ENCODE data around the gene SLIT3.

SLIT3 gene

GRCh38 chr5:169049712-169050111 is 251.2 kb downstream of the SLIT3 start:
- no peaks in the 10 kb centered on the region for H3K9me3 Mint-ChIP-seq

GRCh38 chr5:169048181-169049125 is 252.5 kb downstream of the SLIT3 start:
- no peaks in the 10 kb centered on the region for H3K36me3 Mint-ChIP-seq (ENCODE audit: low read depth)
- no peak overlapping the region for H3K4me3 Mint-ChIP-seq
- TF ChIP-seq CTCF (IDR thresholded peaks at IDR 0.05; ENCODE audit: unreplicated experiment in 3 of 3): no peak
- H3K4me1 Mint-ChIP-seq: peaks cover 38% of the 10 kb centered on the region
- no peaks in the 10 kb centered on the region for H3K9me3 Mint-ChIP-seq
- peaks cover 5% of the 10 kb centered on the region for H3K27me3 Mint-ChIP-seq (ENCODE audit: low read depth)
- peak overlapping the region in 1 of 3 experiments; percentile 47 for H3K27ac Mint-ChIP-seq

More at GRCh38 chr5:169049712-169050111, 251.2 kb downstream of the SLIT3 start:
- H3K27ac Mint-ChIP-seq: peak overlapping the region; percentile 20 to 90 (median 88)
- no peak overlapping the region for H3K4me3 Mint-ChIP-seq
- H3K27me3 Mint-ChIP-seq (ENCODE audit: low read depth): peaks cover 5% of the 10 kb centered on the region
- H3K36me3 Mint-ChIP-seq (ENCODE audit: low read depth): no peaks in the 10 kb centered on the region
- TF ChIP-seq CTCF (IDR thresholded peaks at IDR 0.05; ENCODE audit: unreplicated experiment in 3 of 3): no peak
- peaks cover 45% of the 10 kb centered on the region for H3K4me1 Mint-ChIP-seq

DNA sequence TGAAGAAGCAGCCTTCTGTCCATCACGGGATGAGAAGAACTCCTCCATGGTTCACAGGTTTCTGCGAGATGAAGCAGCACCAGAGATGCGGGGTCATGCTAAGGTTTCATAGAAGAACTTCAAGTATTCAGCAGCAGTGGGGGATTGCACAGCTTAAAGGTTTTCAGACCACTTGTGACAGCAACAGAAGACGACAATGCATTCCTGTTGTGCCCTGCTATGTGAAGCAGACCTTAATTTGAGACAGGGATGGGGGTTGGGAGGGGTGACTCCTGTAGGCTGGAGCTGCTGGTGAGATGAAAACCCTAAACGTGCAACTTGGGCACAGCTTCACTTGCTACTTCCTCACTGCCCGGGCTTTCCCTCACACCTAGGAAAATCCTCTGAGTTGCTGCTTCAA is 256.0 kb downstream of the SLIT3 start:
- Mint-ChIP-seq H3K27me3 (ENCODE audit: low read depth) (no peaks in the 10 kb centered on the region), H3K9me3 (no peaks in the 10 kb centered on the region), H3K4me1 (peaks cover 9% of the 10 kb centered on the region), H3K4me3 (no peak overlapping the region), H3K27ac (no peak overlapping the region), H3K36me3 (ENCODE audit: low read depth) (no peaks in the 10 kb centered on the region)
- no peak for TF ChIP-seq CTCF (IDR thresholded peaks at IDR 0.05; ENCODE audit: unreplicated experiment in 3 of 3)

GRCh38 chr5:169041180-169041579 is 259.8 kb downstream of the SLIT3 start:
- no peak overlapping the region for H3K27ac Mint-ChIP-seq
- H3K9me3 Mint-ChIP-seq: no peaks in the 10 kb centered on the region
- peaks cover 4% of the 10 kb centered on the region for H3K27me3 Mint-ChIP-seq (ENCODE audit: low read depth)

GRCh38 chr5:169039592-169039991 is 261.3 kb downstream of the SLIT3 start:
- no peak overlapping the region for H3K27ac Mint-ChIP-seq
- no peak overlapping the region for H3K4me3 Mint-ChIP-seq
- TF ChIP-seq CTCF (IDR thresholded peaks at IDR 0.05; ENCODE audit: unreplicated experiment in 3 of 3): no peak
- peaks cover 3% of the 10 kb centered on the region for H3K9me3 Mint-ChIP-seq
- peaks cover 8% of the 10 kb centered on the region for H3K36me3 Mint-ChIP-seq (ENCODE audit: low read depth)
- H3K4me1 Mint-ChIP-seq: peaks cover 21% of the 10 kb centered on the region
- H3K27me3 Mint-ChIP-seq (ENCODE audit: low read depth): peaks cover 9% of the 10 kb centered on the region

More at GRCh38 chr5:169041180-169041579, 259.8 kb downstream of the SLIT3 start:
- no peak overlapping the region for H3K4me3 Mint-ChIP-seq
- TF ChIP-seq CTCF (IDR thresholded peaks at IDR 0.05; ENCODE audit: unreplicated experiment in 3 of 3): no peak
- no peaks in the 10 kb centered on the region for H3K36me3 Mint-ChIP-seq (ENCODE audit: low read depth)
- peaks cover 15% of the 10 kb centered on the region for H3K4me1 Mint-ChIP-seq

All from nephron (organoid).